ENCODE measurements around the gene BMP6.

GRCh38 chr6:7922596-7922995, 196.7 kb downstream of the BMP6 start:
- TF ChIP-seq CTCF (IDR thresholded peaks at IDR 0.05), result no peak
- no peak for TF ChIP-seq EP300 (IDR thresholded peaks at IDR 0.05)
